Loucy (cell line): Measurements from ENCODE around the gene NUTM2B.
"Not testable (repeated sequence)": the region's sequence is repeated elsewhere in the genome, so short reads cannot be mapped to it uniquely, and the experiment has no call there.

Experiments
- EZH2phosphoT487 ChIP-seq: fragments of 200-600 bp; IDR thresholded peaks from 2 replicates; pipeline ENCODE4 v1.6.1; 2018; ENCODE audit warnings: antibody characterized with exemption, mild to moderate bottlenecking, moderate library complexity, borderline replicate concordance
- TF ChIP-seq, protein P1 (sequence below): fragments of 200-600 bp; sonication (generic); conservative IDR thresholded peaks from 2 replicates; pipeline ENCODE4 v1.5.1; 2014; ENCODE audit warnings: mild to moderate bottlenecking, antibody characterized with exemption, low read length

- TF ChIP-seq, protein P1, sequence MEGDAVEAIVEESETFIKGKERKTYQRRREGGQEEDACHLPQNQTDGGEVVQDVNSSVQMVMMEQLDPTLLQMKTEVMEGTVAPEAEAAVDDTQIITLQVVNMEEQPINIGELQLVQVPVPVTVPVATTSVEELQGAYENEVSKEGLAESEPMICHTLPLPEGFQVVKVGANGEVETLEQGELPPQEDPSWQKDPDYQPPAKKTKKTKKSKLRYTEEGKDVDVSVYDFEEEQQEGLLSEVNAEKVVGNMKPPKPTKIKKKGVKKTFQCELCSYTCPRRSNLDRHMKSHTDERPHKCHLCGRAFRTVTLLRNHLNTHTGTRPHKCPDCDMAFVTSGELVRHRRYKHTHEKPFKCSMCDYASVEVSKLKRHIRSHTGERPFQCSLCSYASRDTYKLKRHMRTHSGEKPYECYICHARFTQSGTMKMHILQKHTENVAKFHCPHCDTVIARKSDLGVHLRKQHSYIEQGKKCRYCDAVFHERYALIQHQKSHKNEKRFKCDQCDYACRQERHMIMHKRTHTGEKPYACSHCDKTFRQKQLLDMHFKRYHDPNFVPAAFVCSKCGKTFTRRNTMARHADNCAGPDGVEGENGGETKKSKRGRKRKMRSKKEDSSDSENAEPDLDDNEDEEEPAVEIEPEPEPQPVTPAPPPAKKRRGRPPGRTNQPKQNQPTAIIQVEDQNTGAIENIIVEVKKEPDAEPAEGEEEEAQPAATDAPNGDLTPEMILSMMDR: not testable (repeated sequence)
- not testable (repeated sequence) for TF ChIP-seq EZH2phosphoT487
Measured at GRCh38 chr10:79748510-79748909, 45.5 kb downstream of the NUTM2B start.
